ENCODE results near the gene TENM4. TPM values are rescaled to one million over a fixed set of nuclear protein-coding genes. Genes with fewer than 3 reads are reported as not detected.

Gene TENM4
- total and polyA plus RNA-seq, 2 of the 8 experiments (the other 6 are each of a cell fraction or from before 2014, with no cell fraction given): 3.5 to 7.2 TPM

- Histone ChIP-seq H2BK5ac (ENCODE audit: low read depth, low read length) (no peak overlapping the region), H3K23ac (ENCODE audit: insufficient read length) (no peak overlapping the region), H3K23me2 (ENCODE audit: low read depth, low read length) (no peaks in the 10 kb centered on the region), H3K27ac (ENCODE audit: low read depth, low read length) (no peak overlapping the region), H2AK5ac (ENCODE audit: low read depth, low read length) (no peak overlapping the region), H4K5ac (ENCODE audit: insufficient read length, low read depth, low read length) (no peak overlapping the region), H2BK120ac (replicated peaks; ENCODE audit: low read depth, low read length) (no peak overlapping the region), H2BK15ac (ENCODE audit: low read length) (no peak overlapping the region), H2BK20ac (ENCODE audit: low read length) (no peak overlapping the region), H3K56ac (replicated peaks; ENCODE audit: insufficient read length, low read depth, low read length) (no peak overlapping the region), H4K20me1 (replicated peaks in 1 of 2; ENCODE audit: control insufficient read depth in 1 of 2, insufficient read depth in 2 of 2, low read length in 2 of 2) (no peaks in the 10 kb centered on the region), H3K9ac (replicated peaks in 1 of 4; ENCODE audit: extremely low read depth in 1 of 4, low read depth in 3 of 4, low read length in 3 of 4) (no peak overlapping the region), H3K4ac (replicated peaks; ENCODE audit: insufficient read length, low read depth, low read length) (no peak overlapping the region), H2BK12ac (ENCODE audit: low read depth, low read length) (no peak overlapping the region), H3K27me3 (replicated peaks in 1 of 4; ENCODE audit: control insufficient read depth in 3 of 4, extremely low read depth in 1 of 4, insufficient read depth in 3 of 4, low read length in 3 of 4) (no peaks in the 10 kb centered on the region), H3K36me3 (ENCODE audit: control insufficient read depth in 2 of 4, insufficient read depth in 4 of 4, low read length in 3 of 4) (no peaks in the 10 kb centered on the region), H3K4me3 (ENCODE audit: extremely low read depth in 1 of 4, insufficient read depth in 2 of 4, low read depth in 3 of 4, low read length in 4 of 4) (no peak overlapping the region), H3K79me2 (ENCODE audit: control insufficient read depth in 1 of 2, insufficient read depth in 2 of 2, low read length in 2 of 2) (no peaks in the 10 kb centered on the region), H2AFZ (ENCODE audit: low read length) (no peak overlapping the region), H3K18ac (ENCODE audit: extremely low read depth, low read length) (no peak overlapping the region), H4K8ac (ENCODE audit: extremely low read depth, insufficient read depth, low read length) (no peak overlapping the region), H3K9me3 (ENCODE audit: insufficient read depth in 2 of 2, low read depth in 1 of 2, low read length in 1 of 2) (no peaks in the 10 kb centered on the region), H3K4me1 (replicated peaks in 1 of 4; ENCODE audit: control insufficient read depth in 3 of 4, insufficient read depth in 4 of 4, low read length in 3 of 4) (no peaks in the 10 kb centered on the region), H4K91ac (replicated peaks; ENCODE audit: insufficient read length, low read length) (no peak overlapping the region), H3K14ac (ENCODE audit: insufficient read length) (no peak overlapping the region), H3K4me2 (ENCODE audit: insufficient read depth in 1 of 2, low read depth in 2 of 2, low read length in 2 of 2) (no peak overlapping the region), H3K79me1 (ENCODE audit: low read depth, low read length) (no peaks in the 10 kb centered on the region)
- ChIA-PET CTCF (ENCODE audit: partially characterized antibody) (interaction anchor here (0.6 to 2.5 kb wide), 5 partner anchors 10 to 255 kb away, joined by 3 to 13 read pairs (median 3); partner anchors contain the start of gene TENM4), POLR2A (ENCODE audit: partially characterized antibody) (interaction anchor here (0.8 kb wide), 1 partner anchor 25 kb away, joined by 3 read pairs; no protein-coding TSS in a partner anchor)
- DNase-seq (ENCODE audit: low read depth in 1 of 2, low spot score in 2 of 2) (no peak), FAIRE-seq (no peak)
- TF ChIP-seq POU5F1 (IDR thresholded peaks at IDR 0.05; ENCODE audit: low read depth, low read length) (no peak), GABPA (IDR thresholded peaks at IDR 0.05; ENCODE audit: borderline replicate concordance, insufficient read depth, low read length) (no peak), CEBPB (IDR thresholded peaks at IDR 0.05; ENCODE audit: low read depth, low read length) (no peak), CHD2 (IDR thresholded peaks at IDR 0.05; ENCODE audit: low read length) (no peak), EZH2 (IDR thresholded peaks at IDR 0.05; ENCODE audit: low read depth, low read length, severe bottlenecking) (no peak), BRCA1 (IDR thresholded peaks at IDR 0.05; ENCODE audit: low read depth, low read length) (no peak), SAP30 (IDR thresholded peaks at IDR 0.05; ENCODE audit: insufficient read depth, insufficient replicate concordance, low read length) (no peak), KDM1A (IDR thresholded peaks at IDR 0.05; ENCODE audit: borderline replicate concordance, low read length) (no peak)
- 84% methylated on average over 3 of the region's 3 CpGs; no CpG with 5 or more reads in 1 of the 2 experiments for WGBS, 2 experiments (ENCODE audit: extremely low coverage in 1 of 2, insufficient coverage in 1 of 2, insufficient read length in 1 of 2, insufficient replicate concordance in 2 of 2, low coverage in 1 of 2, low lambda C conversion rate in 2 of 2, missing lambda C conversion rate in 1 of 2)
These were observed 87.1 kb downstream of the TENM4 start for GRCh38 chr11:79353706-79354105.
